BJ (cell line): ENCODE data around the gene NRL. TPM values are rescaled to one million over a fixed set of nuclear protein-coding genes. Genes with fewer than 3 reads are reported as not detected.

Source experiments
- CTCF ChIA-PET: fragments of 350-600 bp; formaldehyde crosslinking; extraction: SDS; loops from one replicate; lab custom pipeline; 2021; ENCODE audit warnings: antibody characterized with exemption, inconsistent platforms; lab: Yijun Ruan, JAX
- POLR2A ChIA-PET: fragments of 300-600 bp; sonication (Branson Sonifier 250); formaldehyde crosslinking; extraction: SDS; loops from one replicate; lab custom pipeline; 2021; ENCODE audit warnings: antibody characterized with exemption; lab: Charles Lee
- DNase-seq: peaks from one replicate; pipeline ENCODE4 v3.0.0-alpha.2; 2011; ENCODE audit warnings: low read depth
- H3K27me3 ChIP-seq: 2 replicates; pipeline ENCODE4 v1.6.0; 2011; ENCODE audit warnings: low read length; ENCODE audit not compliant: control insufficient read depth, insufficient read depth
- H3K36me3 ChIP-seq: 2 replicates; pipeline ENCODE4 v1.5.1; 2011; ENCODE audit warnings: low read length; ENCODE audit not compliant: control insufficient read depth, insufficient read depth
- H3K4me3 ChIP-seq: 2 replicates; pipeline ENCODE4 v1.5.1; 2011; ENCODE audit warnings: low read depth, mild to moderate bottlenecking, control low read depth, low read length
- polyA minus RNA-seq: library from RNA; depleted of rRNA, polyadenylated mRNA; stranded (reverse); fragments of >200 nt; gene quantifications from 2 replicates; pipeline ENCODE4 v1.2.3, GENCODE V29; 2011; rRNA and poly(A)+ RNA removed
- polyA plus RNA-seq: library from polyadenylated mRNA; depleted of rRNA; stranded (reverse); fragments of >200 nt; gene quantifications from 2 replicates; pipeline ENCODE4 v1.2.3, GENCODE V29; 2011; rRNA removed
- TF ChIP-seq, protein P1 (sequence below): IDR thresholded peaks from 2 replicates; pipeline ENCODE4 v1.5.1; 2011; ENCODE audit warnings: low read depth, mild to moderate bottlenecking, control low read depth, inconsistent platforms, low read length, moderate library complexity; ENCODE audit not compliant: insufficient read depth

NRL gene
- 0.59 and 0.91 TPM in 2 replicates for polyA plus RNA-seq
- polyA minus RNA-seq, result 0.31 and 0.43 TPM in 2 replicates

DNA sequence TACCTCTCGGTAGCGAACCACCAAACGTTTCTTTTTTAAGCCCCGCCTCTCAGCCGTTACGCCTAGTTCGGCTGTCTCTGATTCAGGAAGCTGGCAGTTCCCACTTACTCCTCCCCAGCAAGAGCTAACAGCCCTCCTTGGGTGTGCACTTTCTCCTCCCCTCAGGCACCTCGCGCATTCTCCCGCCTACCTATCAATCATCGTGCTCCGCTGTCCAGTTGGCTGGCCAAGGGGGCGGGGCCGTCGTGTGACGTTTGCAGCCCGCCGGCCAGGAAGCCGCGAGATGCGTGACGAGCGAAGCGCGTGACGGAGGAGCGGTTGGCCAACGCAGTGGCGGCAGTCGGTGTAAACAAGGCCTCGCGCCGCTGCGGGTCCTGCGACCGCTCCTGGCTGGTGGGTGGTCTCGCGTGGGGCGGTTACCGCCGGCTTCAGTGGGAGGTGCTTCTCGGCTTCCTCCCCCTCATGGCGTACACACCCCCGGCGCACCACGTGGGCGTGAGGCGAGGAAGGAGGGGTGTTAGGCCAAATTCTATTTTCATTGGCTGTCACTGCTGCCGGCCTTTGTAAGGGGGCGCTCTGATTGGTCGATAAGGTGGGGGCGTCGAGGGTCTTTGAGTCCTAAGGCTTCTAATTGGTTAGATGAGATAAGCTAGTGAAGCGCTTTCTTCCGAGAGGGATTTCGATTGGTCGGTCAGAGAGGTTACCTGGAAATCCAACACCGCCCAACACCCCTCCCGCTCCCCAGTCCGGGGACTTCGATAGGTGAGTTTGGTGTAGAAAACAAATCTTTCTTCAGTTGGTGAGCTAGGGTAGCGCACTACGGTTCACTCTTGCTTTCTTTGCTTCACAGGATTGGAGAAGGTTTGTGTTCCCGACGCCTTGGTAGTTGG lies at the start of gene NRL, which contains the start of gene DCAF11:
Gene NRL, minus strand, starts transcription at position 418 of the 890 bp plus-strand sequence. CDS start 32,101 bp downstream, outside the sequence.
Gene DCAF11, plus strand, starts transcription at position 246 of the 890 bp plus-strand sequence. CDS start 818 bp downstream, outside the sequence.
- ChIA-PET CTCF (interaction anchor here (1.0 to 2.6 kb wide), 7 partner anchors 21 to 317 kb away, joined by 3 to 15 read pairs (median 4); partner anchors contain the start of genes IRF9 and PCK2), POLR2A (interaction anchor here (0.6 to 1.2 kb wide), 6 partner anchors 9 to 317 kb away, joined by 3 to 6 read pairs (median 4); partner anchors contain the start of genes PCK2, PSME1, PSME2 and RNF31)
- H3K27me3 ChIP-seq, result no peaks in the 10 kb centered on the region
- TF ChIP-seq, protein P1, sequence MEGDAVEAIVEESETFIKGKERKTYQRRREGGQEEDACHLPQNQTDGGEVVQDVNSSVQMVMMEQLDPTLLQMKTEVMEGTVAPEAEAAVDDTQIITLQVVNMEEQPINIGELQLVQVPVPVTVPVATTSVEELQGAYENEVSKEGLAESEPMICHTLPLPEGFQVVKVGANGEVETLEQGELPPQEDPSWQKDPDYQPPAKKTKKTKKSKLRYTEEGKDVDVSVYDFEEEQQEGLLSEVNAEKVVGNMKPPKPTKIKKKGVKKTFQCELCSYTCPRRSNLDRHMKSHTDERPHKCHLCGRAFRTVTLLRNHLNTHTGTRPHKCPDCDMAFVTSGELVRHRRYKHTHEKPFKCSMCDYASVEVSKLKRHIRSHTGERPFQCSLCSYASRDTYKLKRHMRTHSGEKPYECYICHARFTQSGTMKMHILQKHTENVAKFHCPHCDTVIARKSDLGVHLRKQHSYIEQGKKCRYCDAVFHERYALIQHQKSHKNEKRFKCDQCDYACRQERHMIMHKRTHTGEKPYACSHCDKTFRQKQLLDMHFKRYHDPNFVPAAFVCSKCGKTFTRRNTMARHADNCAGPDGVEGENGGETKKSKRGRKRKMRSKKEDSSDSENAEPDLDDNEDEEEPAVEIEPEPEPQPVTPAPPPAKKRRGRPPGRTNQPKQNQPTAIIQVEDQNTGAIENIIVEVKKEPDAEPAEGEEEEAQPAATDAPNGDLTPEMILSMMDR, result no peak
- peaks cover 11% of the 10 kb centered on the region for H3K36me3 ChIP-seq
- peak; percentile 99 for DNase-seq
- peak within 1 kb of the TSS; percentile 70 for H3K4me3 ChIP-seq

DNA sequence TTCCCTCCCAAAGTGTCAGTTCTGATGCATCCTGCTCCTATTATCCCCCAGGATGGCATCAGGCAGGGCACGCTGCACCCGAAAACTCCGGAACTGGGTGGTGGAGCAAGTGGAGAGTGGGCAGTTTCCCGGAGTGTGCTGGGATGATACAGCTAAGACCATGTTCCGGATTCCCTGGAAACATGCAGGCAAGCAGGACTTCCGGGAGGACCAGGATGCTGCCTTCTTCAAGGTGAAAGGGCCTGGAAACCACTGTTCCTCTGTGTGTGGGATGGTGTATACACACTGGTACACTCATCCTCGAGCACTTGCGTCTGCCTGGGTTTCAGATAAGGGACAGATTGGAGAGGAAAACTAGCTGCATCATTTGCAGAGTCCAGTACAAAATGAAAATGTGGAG lies 47.3 kb upstream of the NRL start:
- no peak for DNase-seq
- H3K27me3 ChIP-seq, result no peaks in the 10 kb centered on the region
- CTCF ChIA-PET, result interaction anchor here (0.8 to 4.6 kb wide), 19 partner anchors 11 to 148 kb away, joined by 3 to 39 read pairs (median 5); partner anchors contain the start of genes DCAF11, IPO4, MDP1 and NRL
- H3K4me3 ChIP-seq, result peak overlapping the region; percentile 60
- POLR2A ChIA-PET, result interaction anchor here (0.6 to 1.9 kb wide), 2 partner anchors 16 to 18 kb away, joined by 3 to 5 read pairs; no protein-coding TSS in a partner anchor
- TF ChIP-seq, protein P1, result no peak
- peaks cover 49% of the 10 kb centered on the region for H3K36me3 ChIP-seq

DNA sequence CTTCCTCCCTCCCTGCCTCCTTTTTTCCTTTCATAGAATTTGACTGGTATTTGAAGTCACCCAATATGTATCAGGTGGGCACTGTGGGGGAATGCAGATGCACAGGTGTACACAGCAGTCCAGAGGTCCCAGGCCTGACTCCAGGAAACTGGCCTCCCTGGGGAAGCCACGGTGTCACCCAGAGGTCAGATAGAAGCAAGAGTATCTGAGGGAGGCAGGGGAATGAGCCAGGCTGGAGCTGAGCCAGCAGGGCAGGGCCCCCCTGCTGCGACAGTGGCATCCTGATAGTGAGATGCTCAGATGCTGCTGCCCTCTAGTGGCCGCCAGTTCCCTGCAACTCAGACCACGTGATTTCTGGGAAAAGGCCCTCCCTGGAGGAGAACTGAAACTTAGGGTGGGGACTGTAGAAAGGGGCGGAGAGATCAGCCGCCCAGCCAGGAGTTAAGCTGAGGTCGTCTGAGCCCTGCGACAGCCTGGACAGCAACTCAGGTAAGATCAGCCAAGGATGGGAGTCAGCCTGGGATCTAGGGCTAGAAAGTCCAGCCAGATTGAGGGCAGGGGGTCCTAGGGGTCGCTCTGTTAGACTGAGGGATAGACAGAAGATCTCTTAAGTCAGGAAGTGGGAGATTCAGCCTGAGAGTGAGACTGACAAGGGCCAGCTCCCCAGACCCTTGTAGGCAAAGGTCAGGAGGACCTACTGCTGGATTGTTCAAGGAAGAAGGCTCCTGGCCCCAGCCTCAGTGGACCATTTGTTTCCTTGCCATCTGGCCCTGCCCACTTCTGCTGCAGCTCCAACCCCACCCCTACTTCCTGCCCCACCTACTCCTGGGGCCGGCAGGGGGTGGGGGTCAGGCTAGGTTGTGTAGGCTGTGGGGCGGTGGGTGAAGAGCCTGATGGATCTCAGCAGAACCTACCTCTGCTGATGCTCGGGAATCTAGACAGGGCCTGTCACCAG lies 46.4 kb upstream of the NRL start, which contains the start of gene IRF9:
Gene IRF9, plus strand, starts transcription at position 416 of the 955 bp plus-strand sequence. CDS start 880 bp downstream, outside the sequence.
- ChIA-PET CTCF (interaction anchor here (0.6 to 4.6 kb wide), 34 partner anchors 10 to 281 kb away, joined by 3 to 39 read pairs (median 5); partner anchors contain the start of genes CHMP4A, DCAF11, EMC9 and IPO4), POLR2A (interaction anchor here (0.6 to 1.9 kb wide), 5 partner anchors 10 to 20 kb away, joined by 3 to 8 read pairs (median 3); partner anchors contain the start of genes EMC9 and PSME2)
- TF ChIP-seq, protein P1, result peak; percentile 96
- Histone ChIP-seq H3K4me3 (peak within 1 kb of the TSS; percentile 60), H3K27me3 (no peaks in the 10 kb centered on the region), H3K36me3 (peaks cover 50% of the 10 kb centered on the region)
- peak; percentile 78 for DNase-seq

DNA sequence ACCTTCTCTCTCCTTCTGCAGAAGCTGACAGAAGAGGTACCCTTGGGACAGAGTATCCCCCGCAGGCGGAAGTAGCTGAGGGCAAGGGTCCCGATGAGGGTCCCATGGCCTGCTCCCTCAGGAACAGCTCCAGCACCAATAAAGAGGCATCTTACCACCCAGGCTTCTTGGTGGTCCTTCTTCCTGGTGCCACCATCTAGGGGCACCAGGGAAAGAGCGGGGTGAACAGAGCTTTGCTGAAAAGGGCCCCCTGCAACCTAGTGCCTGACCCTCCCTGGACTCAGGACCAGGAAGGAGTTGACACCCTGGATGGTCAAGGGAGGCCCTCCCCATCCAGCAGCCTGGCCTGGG lies 45.7 kb upstream of the NRL start:
- no peaks in the 10 kb centered on the region for H3K27me3 ChIP-seq
- TF ChIP-seq, protein P1, result no peak
- no peak for DNase-seq
- POLR2A ChIA-PET, result interaction anchor here (1.0 to 1.9 kb wide), 4 partner anchors 9 to 20 kb away, joined by 3 to 8 read pairs (median 4); partner anchors contain the start of genes EMC9 and PSME2
- H3K36me3 ChIP-seq, result peaks cover 53% of the 10 kb centered on the region
- H3K4me3 ChIP-seq, result no peak overlapping the region
- CTCF ChIA-PET, result interaction anchor here (0.6 to 4.6 kb wide), 24 partner anchors 9 to 282 kb away, joined by 3 to 39 read pairs (median 7); partner anchors contain the start of genes CHMP4A, DCAF11, EMC9 and IPO4
